Right lung (tissue), 10 donors: Measurements from ENCODE around the gene KHDC1. TPM values are rescaled to one million over a fixed set of nuclear protein-coding genes. Genes with fewer than 3 reads are reported as not detected.
"Not testable (repeated sequence)": the region's sequence is repeated elsewhere in the genome, so short reads cannot be mapped to it uniquely, and the experiment has no call there.

Source experiments
- DNase-seq, 2 donors: peaks; one replicate each; pipeline ENCODE4 v3.0.0-alpha.2; 2013
- long read RNA-seq, 8 donors: transcript quantifications; one replicate each; lab custom pipeline, GENCODE V29; 2026
- polyA plus RNA-seq, 5 donors: library from polyadenylated mRNA; unstranded; fragments of 120-200 nt; gene quantifications; one replicate each; pipeline versions ENCODE4 v1.2.1 to v1.2.3, GENCODE V29; 2013; ENCODE audit warnings: inconsistent platforms in 1 of 5, low replicate concordance in 1 of 5; ENCODE audit not compliant: insufficient read length in 5 of 5, insufficient read depth in 1 of 5

Gene KHDC1, protein sequence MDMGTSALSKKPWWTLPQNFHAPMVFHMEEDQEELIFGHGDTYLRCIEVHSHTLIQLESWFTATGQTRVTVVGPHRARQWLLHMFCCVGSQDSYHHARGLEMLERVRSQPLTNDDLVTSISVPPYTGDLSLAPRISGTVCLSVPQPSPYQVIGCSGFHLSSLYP
- polyA plus RNA-seq = 10 to 100 TPM; 10.2 to 12.9 (median 10.8) TPM
- long read RNA-seq, donor 1, partial matches to known transcripts = 0 of 1 reads
- long read RNA-seq, donor 1, other reads (novel, unspliced or antisense) = 0 of 1 reads
- long read RNA-seq, donor 2, partial matches to known transcripts = 0 of 2 reads
- long read RNA-seq, donor 2, other reads (novel, unspliced or antisense) = 0 of 2 reads
- long read RNA-seq, donor 3, partial matches to known transcripts = 0 of 2 reads
- long read RNA-seq, donor 3, other reads (novel, unspliced or antisense) = 0 of 2 reads
- long read RNA-seq, donor 4, partial matches to known transcripts = 15 of 15 reads
- long read RNA-seq, donor 4, other reads (novel, unspliced or antisense) = 0 of 15 reads
- long read RNA-seq, donor 5, partial matches to known transcripts = 0 of 4 reads
- long read RNA-seq, donor 5, other reads (novel, unspliced or antisense) = 0 of 4 reads
- long read RNA-seq, donor 6, partial matches to known transcripts = 7 of 11 reads
- long read RNA-seq, donor 6, other reads (novel, unspliced or antisense) = 0 of 11 reads
- long read RNA-seq, donor 7 = 0 reads
- long read RNA-seq, donor 8, partial matches to known transcripts = 0 of 2 reads
- long read RNA-seq, donor 8, other reads (novel, unspliced or antisense) = 0 of 2 reads

DNA sequence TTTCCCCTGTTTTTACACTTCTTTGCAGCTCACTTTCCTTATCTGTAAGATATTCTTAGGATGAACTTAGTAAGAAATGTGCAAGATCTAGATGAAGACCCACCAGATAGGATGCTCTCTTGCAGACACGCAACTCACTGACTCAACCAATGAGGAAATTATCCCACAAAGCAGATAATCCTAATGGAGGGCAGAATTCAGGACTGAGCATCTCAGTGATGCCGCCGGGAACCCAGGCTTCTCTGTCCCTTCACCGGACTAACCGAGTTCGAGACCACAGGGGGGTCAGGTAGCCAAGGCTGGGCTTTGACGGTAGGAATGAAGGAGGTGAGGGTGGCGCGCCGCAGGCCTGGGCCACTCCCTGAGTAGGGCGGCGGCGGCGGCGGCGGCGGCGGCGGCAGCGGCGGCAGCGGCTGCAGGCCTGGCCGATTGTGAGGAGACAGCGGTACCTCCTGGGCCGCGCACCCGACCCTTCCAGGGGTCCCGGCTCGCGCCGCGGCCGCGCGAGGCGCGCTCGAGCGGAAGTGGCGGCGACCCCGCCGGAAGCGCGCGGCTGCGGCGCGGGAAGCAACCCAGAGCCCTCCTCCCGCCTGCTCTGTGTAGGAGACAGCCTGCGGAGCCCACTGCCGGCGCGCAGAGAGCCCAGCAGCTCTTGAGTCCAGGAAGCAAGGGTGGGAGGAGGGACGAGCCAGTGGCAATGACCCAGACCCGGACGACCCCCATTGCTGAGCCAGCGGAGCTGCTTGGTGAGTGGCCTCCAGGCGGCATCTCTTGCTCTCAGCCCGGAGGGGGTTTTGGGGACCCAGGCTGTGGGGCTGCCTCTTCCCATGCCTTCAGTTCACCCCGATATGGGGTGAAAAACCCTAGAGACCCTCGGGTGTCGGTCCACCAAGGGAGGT lies at the start of gene KHDC1:
Gene KHDC1, minus strand, starts transcription at position 526 of the 899 bp plus-strand sequence. CDS start 20,679 bp downstream, outside the sequence.
- DNase-seq = peak; percentile 67 to 73

DNA sequence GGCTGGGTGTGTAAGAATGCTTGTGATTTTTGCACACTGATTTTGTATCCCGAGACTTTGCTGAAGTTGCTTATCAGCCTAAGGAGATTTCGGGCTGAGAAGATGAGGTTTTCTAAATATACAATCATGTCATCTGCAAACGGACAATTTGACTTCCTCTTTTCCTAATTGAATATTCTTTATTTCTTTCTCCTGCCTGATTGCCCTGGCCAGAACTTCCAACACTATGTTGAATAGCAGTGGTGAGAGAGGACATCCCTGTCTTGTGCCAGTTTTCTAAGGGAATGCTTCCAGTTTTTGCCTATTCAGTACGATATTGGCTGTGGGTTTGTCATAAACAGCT lies 47.5 kb upstream of the KHDC1 start:
- DNase-seq = not testable (repeated sequence)

DNA sequence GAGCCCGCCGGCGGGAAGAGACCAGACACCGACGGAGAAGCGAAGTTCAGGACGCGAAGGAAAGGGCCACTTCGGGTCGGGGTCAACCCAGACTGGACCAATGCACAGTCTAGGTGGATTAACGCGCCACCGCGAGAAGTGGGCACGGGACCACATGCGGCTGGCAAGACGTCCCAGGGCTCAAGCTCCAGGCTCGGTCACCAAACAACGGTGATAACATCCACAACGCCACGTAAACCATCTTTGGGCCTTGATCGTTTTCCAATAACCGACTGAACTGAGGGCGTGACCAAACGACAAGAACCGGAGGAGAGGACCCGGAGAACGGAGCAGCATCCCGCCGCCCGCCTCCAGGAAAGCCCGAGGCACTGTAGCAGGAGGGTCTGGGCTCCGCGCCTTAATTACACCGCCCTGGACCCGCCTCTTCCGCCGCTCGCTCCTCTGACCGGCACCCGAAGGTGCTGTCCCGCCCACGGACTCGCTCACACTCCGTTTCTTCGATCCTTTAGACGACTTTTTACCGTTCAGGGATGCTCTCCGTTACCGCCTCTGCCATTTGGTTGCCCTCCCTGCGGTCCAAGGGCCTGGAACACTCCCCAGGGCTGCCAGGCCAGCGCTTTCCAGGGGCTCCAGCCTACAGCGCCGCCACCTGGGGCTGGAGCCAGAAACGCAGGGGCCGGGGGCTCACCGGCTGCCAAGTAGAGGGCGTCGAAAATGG lies 46.9 kb upstream of the KHDC1 start:
- peak; percentile 70 to 72 for DNase-seq

DNA sequence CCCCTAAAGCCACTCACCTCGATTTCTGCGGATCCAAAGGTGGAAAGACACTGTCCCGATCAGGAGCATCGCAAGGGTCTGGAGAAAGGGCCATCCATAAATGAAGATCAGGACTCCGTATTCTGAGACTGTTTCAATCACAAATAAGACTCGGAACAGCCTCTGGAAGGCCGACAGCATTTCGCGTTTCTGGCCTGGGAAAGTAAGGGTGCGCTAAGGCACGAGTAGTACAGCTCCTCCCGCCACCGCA lies 46.5 kb upstream of the KHDC1 start:
- DNase-seq = no peak

DNA sequence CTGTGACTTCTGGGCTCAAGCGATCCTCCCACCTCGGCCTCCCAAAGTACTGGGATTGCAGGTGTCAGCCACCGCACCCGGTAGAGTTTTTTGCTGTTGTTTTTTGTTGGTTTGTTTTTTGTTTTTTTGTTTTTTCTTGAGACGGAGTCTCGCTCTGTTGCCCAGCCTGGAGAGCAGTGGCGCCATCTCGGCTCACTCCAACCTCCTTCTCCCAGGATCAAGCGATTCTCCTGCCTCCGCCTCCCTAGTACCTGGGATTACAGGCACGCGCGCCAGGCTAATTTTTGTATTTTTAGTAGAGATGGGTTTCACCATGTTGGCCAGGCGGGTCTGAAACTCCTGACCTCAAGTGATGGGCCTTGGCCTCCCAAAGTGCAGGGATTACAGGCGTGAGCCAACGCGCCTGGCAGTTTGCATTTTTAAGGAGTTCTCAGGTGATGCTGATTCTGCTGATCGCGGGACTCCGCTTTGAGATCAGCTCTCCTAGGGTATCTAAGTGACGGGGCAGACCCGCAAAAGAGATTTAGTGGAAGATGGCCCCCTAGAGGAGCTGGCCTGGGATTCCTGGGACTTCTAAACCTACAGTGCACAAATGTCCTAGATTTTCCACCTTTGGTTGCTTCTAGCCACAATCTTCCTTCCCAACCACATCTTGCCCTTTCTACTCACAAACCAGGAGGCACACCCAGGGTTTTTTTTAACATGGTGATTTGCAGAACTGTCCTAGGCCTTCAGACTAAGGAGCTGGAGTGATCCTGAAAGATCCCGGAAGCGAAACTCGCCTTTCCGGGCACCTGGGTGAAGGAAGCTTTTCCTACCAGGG lies 45.9 kb upstream of the KHDC1 start:
- no peak for DNase-seq

DNA sequence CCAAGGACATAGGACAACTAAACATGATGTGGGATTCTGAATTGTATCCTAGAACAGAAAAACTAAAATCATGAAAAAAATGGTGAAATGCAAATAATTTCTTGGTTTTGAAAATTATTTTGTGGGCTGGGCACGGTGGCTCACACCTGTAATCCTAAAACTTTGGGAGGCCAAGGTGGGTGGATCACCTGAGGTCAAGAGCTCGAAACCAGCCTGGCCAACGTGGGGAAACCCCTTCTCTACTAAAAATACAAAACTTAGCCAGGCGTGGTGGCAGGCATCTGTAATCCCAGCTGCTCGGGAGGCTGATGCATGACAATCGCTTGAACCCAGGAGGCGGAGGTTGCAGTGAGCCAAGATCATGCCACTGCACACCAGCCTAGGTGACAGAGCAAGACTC lies 40.8 kb upstream of the KHDC1 start:
- not testable (repeated sequence) for DNase-seq

DNA sequence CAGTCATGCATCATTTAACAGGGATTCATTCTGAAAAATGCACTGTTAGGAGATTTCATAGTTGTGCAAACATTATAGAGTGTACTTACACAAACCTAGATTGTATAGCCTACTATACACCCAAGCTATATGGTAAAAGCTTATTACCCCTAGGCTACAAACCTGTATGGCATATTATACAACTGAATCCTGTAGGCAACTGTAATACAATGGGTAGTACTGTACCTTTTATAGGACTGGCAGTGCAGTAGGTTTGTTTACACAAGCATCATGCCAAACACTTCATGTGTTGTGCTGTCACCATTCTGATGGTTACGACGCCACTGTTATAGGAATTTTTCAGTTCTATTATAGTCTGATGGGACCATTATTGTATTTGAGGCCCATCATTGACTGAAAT lies 39.3 kb upstream of the KHDC1 start:
- DNase-seq = no peak

DNA sequence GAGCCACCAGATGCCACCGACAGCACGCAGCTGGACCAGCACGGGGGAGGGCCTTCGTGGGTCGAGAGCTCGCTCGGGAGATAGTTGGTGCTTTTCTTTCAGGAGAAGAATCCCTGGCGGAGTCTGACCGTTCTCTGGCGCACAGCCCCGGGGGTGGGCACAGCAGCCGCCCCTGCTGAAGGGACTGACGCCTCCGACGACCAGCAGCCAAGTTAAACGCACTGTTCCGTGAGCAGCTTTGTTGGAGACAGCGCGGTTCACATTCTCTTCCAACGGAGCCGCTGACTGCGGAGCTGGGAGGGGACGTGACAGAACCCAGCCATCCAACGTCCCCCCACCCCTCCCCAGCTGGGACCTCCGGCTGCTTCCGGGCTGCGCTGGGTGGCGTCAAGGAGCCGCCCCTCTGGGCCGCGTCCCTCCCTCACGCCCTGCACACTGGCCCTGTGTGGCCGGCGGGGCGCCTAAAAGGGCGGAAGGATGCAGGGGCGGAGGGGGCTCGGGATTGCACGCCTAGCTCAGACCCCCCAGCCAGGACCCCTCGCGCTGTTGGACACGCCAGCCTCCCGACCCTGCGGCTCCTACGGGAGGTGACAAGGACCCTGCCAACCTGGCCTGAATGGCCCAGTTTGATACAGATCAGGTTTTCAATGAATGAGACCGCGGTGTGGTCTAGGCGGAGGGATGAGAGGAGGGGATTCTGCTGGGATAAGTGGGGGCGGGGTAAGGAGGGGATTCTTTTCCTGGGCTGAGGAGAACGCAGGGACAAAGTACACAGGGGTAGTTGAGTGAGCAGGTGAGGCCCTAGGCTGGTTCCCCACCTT lies 36.4 kb upstream of the KHDC1 start:
- peak in 1 of 2 donors; percentile 42 for DNase-seq

DNA sequence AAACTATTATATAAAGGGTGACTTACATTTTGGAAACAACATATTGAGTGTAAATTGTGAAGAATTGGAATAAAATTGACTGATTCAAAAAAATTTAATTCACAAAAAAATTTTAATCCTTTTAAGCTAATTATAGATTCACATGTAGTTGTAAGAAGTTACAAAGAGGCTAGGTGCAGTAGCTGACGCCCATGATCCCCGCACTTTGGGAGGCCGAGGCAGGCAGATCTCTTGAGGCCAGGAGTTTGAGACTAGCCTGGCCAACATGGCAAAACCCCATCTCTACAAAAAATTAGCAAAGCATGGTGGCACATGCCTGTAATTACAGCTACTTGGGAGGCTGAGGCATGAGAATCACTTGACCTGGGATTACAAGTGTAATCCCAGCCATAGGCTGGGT lies 30.3 kb upstream of the KHDC1 start:
- DNase-seq = no peak

DNA sequence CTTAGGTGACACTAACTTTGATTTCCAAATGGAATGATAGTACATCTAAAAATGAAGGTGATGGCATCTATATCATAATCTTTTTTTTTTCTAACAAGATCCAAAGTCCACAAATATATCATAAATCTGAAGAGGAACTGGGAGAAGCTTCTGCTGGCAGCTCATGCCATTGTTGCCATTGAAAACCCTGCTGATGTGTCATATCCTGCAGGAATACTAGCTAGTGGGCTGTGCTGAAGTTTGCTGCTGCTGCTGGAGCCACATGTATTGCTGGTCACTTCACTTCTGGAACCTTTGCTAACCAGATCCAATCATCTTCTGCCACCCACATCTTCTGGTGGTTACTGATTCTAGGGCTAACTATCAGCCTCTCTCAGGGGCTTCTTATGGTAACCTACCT lies 27.4 kb upstream of the KHDC1 start:
- DNase-seq = no peak

DNA sequence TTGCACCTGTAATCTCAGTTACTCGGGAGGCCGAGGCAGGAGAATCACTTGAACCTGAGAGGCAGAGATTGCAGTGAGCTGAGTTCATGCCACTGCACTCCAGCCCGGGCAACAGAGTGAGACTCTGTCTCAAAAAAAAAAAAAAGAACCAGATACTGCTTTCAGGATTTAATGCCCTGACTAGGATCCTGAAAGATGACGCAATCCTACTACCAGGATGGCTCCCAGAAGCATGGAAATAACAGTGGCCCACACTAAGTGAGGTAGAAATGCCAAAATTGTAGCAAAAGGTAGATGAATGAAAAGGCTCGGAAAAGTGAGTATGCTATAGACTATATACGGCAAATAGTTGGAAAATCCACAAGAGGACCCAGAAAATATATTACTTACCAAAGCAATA lies 23.8 kb upstream of the KHDC1 start:
- DNase-seq = no peak

DNA sequence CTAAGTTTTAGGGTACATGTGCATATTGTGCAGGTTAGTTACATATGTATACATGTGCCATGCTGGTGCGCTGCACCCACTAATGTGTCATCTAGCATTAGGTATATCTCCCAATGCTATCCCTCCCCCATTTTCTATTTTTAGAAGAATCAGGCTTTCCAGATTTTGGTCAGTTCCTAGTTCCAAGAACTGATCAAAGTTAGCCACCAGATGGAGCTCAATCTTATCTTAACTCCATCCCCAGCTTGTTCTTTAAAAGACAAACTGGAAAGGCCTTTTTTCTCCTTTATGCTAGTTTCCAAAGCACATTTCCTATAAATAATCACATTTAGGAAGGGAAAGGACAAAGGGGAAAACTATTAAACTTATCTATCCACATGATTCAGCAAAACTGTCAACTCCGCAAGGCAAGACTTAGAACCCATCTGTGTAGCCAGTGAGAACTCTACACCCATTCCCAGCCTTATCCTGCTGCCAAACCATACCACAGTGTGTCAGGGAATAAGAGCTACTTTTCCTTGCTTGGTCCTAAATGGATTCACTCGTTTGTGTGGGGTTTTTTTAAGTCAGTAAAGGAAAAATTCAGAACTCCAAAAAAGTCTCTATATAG lies 22.8 kb upstream of the KHDC1 start:
- DNase-seq = no peak

DNA sequence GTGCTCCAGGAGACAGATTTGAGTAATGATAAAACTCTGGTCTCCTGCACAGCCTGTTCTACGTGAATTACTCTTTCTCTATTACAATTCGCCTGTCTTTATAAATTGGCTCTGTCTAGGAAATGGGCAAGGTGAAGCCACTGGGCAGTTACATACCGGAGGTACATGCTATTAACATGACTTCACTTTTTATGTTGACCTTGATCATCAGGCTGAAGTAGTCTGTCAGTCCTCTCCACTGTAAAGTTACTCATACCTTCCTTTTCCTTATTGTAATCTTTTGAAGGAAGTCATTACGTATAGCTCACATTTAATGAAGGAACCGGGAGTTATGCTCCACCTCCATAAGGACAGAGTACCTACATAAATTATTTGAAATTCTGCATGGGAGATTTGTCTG lies 19.9 kb upstream of the KHDC1 start:
- no peak for DNase-seq

DNA sequence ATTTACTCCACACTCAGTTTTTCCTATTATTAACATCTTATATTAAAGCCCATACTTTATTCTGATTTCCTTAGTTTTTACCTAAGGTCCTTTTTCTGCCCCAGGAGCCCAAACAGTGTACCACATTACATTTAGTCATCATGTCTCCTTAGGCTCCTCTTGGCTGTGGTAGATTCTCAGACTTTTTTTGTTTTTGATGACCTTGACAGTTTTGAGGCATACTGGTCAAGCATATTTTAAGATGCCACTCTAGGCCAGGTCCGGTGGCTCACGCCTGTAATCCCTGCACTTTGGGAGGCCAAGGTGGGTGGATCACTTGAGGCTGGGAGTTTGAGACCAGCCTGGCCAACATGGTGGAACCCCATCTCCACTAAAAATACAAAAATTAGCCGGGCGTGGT lies 18.7 kb upstream of the KHDC1 start:
- DNase-seq = not testable (repeated sequence)

DNA sequence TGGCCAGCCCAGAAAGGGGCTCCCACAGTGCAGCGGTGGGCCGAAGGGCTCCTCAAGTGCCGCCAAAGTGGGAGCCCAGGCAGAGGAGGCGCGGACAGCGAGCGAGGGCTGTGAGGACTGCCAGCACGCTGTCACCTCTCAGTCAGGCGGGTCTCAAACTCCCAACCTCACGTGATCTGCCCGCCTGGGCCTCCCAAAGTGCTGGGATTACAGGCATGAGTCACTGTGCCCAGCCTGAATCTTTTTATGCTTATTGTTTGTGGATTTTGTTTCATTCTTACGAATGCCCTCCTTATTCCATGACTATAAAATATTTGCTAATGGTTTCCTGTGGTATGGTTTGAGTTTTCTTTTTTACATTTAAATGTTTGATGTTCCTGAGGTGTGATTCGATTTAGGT lies 6.3 kb upstream of the KHDC1 start:
- DNase-seq = not testable (repeated sequence)

DNA sequence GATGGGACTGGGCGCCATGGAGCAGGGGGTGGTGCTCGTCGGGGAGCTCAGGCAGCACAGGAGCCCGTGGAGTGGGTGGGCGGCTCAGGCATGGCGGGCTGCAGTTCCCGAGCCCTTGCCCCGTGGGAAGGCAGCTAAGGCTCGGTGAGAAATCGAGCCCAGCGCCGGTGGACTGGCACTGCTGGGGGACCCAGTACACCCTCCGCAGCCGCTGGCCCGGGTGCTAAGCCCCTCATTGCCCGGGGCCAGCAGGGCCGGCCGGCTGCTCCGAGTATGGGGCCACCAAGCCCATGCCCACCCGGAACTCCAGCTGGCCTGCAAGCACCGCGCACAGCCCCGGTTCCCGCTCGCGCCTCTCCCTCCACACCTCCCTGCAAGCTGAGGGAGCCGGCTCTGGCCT lies 5.9 kb upstream of the KHDC1 start:
- not testable (repeated sequence) for DNase-seq

DNA sequence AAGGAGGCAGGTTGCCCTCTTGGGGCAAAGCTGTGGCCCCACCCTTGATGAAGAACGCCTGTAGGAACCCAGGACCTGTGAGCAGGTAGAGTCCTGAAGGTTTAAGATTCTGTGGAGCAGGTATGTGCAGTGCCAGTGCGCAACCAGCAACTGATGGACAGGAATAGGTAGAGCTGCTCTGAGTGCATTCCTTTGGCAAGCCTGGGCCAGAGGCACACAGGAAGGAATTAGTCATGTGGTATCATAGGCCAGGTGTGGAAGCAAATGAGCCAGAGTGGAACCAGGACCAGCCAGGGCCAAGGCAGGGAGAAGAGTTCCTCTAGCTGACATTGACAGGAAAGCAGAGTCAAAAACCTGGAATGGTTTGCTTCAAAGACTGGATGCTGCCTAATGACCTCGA lies 1.4 kb upstream of the KHDC1 start:
- no peak for DNase-seq

DNA sequence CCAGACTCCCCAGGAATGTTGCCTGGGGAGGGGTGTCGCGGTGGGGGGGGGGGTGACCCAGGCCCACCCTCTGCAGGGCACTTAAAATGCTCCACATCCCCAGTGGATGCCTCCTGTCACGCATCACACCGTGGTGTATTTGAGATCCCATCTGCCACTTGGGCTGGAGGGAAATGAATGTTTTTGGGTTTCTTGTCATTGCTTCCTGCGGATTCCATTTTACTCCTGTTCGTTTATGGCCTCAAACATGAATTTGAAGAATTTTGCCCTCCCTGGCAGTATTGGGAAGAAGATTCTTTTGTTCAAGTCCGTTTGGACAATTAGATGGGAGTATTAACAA lies 544 bp upstream of the KHDC1 start:
- DNase-seq = no peak

DNA sequence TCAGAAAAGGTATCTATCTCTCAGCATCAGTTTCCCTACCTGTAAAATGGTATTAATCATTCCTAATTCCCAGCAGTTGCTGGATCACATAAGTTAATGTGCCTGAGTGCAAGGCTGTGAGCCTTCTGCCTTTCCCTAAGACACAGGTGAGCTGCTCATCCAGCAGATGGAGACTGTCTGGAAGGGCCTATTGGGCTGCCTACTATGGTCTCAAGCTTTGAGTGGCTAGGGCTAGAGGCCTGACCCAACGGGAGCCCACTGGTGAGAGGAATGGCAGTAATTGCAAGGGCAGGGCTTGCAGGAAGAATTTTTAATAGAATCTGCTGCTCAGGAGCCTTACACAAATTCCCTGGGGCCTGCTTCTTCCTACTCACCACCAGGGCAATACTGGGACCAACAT lies 4.3 kb downstream of the KHDC1 start:
- DNase-seq = no peak
